HG03575 (cell line): ENCODE data around the gene RAB6B.

Source experiments
- ATAC-seq: cut with Tn5 transposase; IDR thresholded peaks from one replicate; pipeline ENCODE4 v1.9.1; 2021; ENCODE audit not compliant: unreplicated experiment, insufficient number of reproducible peaks, low FRiP score; ENCODE audit errors: extremely low read depth

Gene RAB6B

GRCh38 chr3:133884887-133885711 is 10.6 kb downstream of the RAB6B start:
- ATAC-seq, result no peak

GRCh38 chr3:133884054-133884886 is 11.4 kb downstream of the RAB6B start:
- ATAC-seq, result no peak

GRCh38 chr3:133883641-133884040 is 12.0 kb downstream of the RAB6B start:
- no peak for ATAC-seq

GRCh38 chr3:133882986-133883586 is 12.6 kb downstream of the RAB6B start:
- ATAC-seq, result no peak

GRCh38 chr3:133881939-133882825 is 13.5 kb downstream of the RAB6B start:
- no peak for ATAC-seq

- no peak for ATAC-seq
Measured at GRCh38 chr3:133881492-133881891, 14.2 kb downstream of the RAB6B start.

- ATAC-seq, result no peak
Measured at GRCh38 chr3:133880886-133881455, 14.7 kb downstream of the RAB6B start.

GRCh38 chr3:133880287-133880686 is 15.4 kb downstream of the RAB6B start:
- no peak for ATAC-seq

- ATAC-seq, result no peak
Measured at GRCh38 chr3:133878518-133878917, 17.2 kb downstream of the RAB6B start.

- ATAC-seq, result no peak
Measured at GRCh38 chr3:133877221-133877620, 18.5 kb downstream of the RAB6B start.

GRCh38 chr3:133874761-133875438 is 20.8 kb downstream of the RAB6B start:
- ATAC-seq, result no peak

- ATAC-seq, result no peak
Measured at GRCh38 chr3:133874344-133874743, 21.3 kb downstream of the RAB6B start.

GRCh38 chr3:133872781-133873180 is 22.9 kb downstream of the RAB6B start:
- ATAC-seq, result no peak

GRCh38 chr3:133872161-133872560 is 23.5 kb downstream of the RAB6B start:
- ATAC-seq, result no peak

GRCh38 chr3:133871368-133872090 is 24.2 kb downstream of the RAB6B start:
- ATAC-seq, result no peak

GRCh38 chr3:133870822-133871221 is 24.9 kb downstream of the RAB6B start:
- ATAC-seq, result no peak

- no peak for ATAC-seq
Measured at GRCh38 chr3:133869586-133869985, 26.1 kb downstream of the RAB6B start.
